Hematopoietic multipotent progenitor cell treated with erythropoietin and hydrocortisone succinate and interleukin-3 and kit ligand, for 8 days (in vitro differentiated cells): ENCODE results near the gene KHDC1L.
"Not testable (repeated sequence)": the region's sequence is repeated elsewhere in the genome, so short reads cannot be mapped to it uniquely, and the experiment has no call there.

Experiments used
- DNase-seq: peaks from one replicate; pipeline ENCODE4 v3.0.0-alpha.2; 2015

KHDC1L gene, protein sequence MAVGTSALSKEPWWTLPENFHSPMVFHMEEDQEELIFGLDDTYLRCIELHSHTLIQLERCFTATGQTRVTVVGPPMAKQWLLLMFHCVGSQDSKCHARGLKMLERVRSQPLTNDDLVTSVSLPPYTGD

DNA sequence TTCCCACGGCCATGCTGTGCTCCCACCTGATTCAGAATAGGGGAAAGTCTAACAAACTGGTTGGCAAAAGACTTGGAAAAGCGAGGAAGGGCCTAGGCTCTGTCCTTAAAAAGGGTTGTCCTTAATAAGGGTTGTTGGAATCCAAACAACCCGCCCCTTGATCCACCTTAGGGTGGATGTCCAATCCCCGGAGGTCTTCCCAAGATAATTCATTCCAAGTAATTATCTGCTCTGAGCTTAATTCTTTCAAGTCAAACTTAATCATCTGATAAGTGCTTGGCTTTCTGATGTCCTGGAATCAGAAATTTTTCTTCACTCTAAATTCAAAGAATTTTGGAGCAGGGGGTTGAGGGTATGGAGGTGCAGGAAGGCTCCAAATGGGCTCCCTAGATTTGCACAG, at the start of gene KHDC1L:
TSS of gene KHDC1L (minus strand) at position 101 of the 400 bp plus-strand sequence. CDS start at position 13, 88 bp downstream.
- DNase-seq: no peak

DNA sequence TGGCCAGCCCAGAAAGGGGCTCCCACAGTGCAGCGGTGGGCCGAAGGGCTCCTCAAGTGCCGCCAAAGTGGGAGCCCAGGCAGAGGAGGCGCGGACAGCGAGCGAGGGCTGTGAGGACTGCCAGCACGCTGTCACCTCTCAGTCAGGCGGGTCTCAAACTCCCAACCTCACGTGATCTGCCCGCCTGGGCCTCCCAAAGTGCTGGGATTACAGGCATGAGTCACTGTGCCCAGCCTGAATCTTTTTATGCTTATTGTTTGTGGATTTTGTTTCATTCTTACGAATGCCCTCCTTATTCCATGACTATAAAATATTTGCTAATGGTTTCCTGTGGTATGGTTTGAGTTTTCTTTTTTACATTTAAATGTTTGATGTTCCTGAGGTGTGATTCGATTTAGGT, 44.0 kb upstream of the KHDC1L start:
- DNase-seq: not testable (repeated sequence)

DNA sequence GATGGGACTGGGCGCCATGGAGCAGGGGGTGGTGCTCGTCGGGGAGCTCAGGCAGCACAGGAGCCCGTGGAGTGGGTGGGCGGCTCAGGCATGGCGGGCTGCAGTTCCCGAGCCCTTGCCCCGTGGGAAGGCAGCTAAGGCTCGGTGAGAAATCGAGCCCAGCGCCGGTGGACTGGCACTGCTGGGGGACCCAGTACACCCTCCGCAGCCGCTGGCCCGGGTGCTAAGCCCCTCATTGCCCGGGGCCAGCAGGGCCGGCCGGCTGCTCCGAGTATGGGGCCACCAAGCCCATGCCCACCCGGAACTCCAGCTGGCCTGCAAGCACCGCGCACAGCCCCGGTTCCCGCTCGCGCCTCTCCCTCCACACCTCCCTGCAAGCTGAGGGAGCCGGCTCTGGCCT, 43.6 kb upstream of the KHDC1L start:
- DNase-seq: not testable (repeated sequence)

DNA sequence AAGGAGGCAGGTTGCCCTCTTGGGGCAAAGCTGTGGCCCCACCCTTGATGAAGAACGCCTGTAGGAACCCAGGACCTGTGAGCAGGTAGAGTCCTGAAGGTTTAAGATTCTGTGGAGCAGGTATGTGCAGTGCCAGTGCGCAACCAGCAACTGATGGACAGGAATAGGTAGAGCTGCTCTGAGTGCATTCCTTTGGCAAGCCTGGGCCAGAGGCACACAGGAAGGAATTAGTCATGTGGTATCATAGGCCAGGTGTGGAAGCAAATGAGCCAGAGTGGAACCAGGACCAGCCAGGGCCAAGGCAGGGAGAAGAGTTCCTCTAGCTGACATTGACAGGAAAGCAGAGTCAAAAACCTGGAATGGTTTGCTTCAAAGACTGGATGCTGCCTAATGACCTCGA, 39.1 kb upstream of the KHDC1L start:
- DNase-seq: no peak

DNA sequence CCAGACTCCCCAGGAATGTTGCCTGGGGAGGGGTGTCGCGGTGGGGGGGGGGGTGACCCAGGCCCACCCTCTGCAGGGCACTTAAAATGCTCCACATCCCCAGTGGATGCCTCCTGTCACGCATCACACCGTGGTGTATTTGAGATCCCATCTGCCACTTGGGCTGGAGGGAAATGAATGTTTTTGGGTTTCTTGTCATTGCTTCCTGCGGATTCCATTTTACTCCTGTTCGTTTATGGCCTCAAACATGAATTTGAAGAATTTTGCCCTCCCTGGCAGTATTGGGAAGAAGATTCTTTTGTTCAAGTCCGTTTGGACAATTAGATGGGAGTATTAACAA, 38.2 kb upstream of the KHDC1L start:
- no peak for DNase-seq

DNA sequence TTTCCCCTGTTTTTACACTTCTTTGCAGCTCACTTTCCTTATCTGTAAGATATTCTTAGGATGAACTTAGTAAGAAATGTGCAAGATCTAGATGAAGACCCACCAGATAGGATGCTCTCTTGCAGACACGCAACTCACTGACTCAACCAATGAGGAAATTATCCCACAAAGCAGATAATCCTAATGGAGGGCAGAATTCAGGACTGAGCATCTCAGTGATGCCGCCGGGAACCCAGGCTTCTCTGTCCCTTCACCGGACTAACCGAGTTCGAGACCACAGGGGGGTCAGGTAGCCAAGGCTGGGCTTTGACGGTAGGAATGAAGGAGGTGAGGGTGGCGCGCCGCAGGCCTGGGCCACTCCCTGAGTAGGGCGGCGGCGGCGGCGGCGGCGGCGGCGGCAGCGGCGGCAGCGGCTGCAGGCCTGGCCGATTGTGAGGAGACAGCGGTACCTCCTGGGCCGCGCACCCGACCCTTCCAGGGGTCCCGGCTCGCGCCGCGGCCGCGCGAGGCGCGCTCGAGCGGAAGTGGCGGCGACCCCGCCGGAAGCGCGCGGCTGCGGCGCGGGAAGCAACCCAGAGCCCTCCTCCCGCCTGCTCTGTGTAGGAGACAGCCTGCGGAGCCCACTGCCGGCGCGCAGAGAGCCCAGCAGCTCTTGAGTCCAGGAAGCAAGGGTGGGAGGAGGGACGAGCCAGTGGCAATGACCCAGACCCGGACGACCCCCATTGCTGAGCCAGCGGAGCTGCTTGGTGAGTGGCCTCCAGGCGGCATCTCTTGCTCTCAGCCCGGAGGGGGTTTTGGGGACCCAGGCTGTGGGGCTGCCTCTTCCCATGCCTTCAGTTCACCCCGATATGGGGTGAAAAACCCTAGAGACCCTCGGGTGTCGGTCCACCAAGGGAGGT, 37.6 kb upstream of the KHDC1L start, which contains the start of gene KHDC1:
TSS of gene KHDC1 (minus strand) at position 526 of the 899 bp plus-strand sequence. CDS start 20,679 bp downstream, outside the sequence.
- peak; percentile 52 for DNase-seq

DNA sequence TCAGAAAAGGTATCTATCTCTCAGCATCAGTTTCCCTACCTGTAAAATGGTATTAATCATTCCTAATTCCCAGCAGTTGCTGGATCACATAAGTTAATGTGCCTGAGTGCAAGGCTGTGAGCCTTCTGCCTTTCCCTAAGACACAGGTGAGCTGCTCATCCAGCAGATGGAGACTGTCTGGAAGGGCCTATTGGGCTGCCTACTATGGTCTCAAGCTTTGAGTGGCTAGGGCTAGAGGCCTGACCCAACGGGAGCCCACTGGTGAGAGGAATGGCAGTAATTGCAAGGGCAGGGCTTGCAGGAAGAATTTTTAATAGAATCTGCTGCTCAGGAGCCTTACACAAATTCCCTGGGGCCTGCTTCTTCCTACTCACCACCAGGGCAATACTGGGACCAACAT, 33.4 kb upstream of the KHDC1L start:
- DNase-seq: no peak

DNA sequence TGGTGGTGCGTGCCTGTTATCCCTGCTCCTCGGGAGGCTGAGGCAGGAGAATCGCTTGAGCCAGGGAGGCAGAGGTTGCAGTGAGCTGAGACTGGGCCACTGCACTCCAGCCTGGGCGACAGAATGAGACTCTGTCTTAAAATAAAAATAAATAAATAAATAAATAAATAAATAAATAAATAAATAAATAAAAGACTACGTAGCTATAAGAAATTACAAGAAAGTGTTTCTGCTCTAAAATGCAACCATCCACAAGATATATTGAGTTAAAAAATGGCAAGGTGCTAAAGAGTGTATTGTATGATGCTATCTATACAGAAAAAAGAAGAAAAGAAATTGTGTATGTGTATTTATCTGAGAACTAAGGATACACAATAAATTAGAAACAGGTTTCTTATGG, 29.0 kb upstream of the KHDC1L start:
- not testable (repeated sequence) for DNase-seq

DNA sequence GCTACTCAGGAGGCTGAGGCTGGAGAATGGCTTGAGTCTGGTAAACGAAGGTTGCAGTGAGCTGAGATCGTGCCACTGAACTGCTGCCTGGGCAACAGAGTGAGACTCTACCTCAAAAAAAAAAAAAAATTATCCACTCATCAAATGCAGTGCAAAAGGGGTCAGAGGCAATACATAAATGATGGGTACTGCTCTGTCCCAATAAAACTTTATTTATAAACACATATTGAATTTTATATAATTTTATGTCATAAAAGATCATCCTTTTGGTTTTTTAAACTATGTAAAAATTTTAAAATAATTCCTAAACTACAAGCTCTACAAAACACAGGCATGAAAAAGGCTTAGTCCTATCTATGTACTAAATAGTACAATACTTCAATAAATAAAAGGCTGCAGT, 27.4 kb upstream of the KHDC1L start:
- no peak for DNase-seq

DNA sequence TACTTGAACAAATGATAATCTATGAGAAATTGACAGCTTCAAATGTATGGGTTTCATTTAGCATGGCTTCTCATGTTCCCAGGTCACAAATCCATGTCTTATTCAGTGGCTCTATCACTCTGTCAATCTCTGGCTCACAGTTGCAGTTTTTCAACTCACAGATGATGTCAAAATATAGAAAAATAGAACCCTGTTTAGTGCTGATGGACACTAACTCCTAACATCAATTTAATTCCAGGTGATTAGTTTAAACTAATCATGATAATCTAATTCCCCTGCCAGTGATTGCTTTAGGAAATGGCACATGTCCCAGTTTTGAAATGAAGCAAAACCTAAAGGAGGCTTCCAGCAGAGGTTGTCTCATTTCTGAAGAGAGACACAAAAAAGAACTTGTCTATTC, 24.7 kb upstream of the KHDC1L start:
- no peak for DNase-seq

DNA sequence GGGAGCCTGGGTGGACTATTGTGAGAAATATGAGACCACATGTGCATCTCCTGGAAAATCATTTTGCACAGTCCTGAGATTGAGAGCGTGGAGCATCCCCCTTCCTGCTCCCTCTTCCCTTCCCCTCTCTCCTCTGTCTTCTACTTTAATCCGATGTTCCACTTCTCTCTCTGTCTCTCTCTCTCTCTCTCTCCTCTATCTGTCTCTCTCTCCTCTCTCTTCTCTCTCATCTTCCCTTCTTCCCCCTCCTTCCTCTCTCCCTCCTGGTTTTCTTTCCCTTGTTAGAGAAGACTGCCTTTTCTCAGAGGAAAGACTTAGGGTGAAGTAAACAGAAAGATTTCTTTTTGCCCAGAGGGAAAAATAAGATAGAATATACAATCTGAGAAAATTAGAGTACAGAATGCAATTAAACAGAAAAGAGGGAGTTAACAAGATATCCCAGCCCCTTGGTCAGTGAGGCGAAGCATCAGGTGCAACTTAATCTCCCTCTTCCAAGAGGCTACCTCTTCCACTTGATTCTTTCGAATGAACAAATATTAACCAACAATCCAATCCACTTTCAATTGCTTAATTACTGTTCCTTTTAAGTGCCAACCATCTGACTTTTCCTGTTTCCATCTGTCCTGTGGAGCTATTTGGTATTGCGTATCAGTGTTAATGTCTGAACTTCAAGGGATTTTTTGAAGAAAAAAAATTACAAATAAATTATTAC, 23.1 kb upstream of the KHDC1L start:
- no peak for DNase-seq

DNA sequence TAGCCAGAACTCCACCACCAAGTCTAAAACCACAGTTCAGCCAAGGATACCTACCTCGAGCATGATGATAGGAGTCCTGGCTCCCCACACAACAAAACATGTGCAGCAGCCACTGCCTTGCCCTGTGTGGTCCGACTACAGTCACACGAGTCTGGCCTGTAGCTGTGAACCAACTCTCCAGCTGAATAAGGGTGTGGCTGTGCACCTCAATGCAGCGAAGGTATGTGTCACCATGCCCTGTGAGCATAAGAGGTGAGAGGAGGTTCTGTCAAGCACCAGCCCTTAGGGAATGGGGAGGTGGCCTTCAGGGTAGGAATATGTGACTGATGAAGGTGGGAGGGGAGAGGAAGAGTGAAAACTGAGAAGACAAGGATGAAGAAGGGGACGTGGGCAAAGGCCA, 16.7 kb upstream of the KHDC1L start:
- DNase-seq: no peak

DNA sequence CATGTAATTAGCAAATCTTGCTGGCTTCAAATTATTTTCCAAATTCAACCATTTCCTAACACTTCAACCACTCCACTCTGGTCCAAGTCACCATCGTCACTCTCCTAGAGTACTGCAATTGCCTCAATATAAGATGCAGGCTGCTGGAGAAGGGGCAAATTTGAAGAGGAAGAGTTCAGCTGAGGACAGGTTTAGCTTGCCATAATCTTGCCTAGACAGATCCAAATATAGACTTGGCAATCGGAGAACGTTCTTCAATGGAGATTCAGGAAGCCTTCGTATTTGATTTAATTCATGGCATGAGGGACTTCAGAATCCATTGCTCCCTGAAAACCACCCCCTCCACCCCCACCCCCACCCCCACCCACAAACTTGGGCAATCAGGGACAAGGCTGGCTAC, 15.4 kb upstream of the KHDC1L start:
- no peak for DNase-seq

DNA sequence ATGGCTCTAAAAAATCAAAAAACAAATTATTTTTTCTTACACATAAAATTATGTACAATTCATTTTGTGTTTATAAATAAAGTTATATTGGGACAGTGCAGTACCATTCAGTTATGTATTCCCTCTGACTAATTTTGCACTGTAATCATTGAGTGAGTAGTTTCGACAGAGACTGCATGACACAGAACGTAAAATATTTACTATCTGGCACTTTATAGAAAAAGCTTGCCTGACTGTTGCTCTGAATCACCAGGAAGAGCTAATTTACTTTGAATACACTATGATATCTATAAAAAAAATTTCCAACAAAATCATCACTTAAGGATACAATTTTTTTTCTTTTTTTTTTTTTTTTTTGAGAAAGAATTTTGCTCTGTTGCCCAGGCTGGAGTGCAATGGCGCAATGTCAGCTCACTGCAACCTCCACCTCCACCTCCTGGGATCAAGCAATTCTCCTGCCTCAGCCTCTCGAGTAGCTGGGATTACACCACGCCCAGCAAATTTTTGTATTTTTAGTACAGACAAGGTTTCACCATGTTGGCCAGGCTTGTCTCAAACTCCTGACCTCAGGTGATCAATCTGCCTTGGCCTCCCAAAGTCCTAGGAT, 11.0 kb upstream of the KHDC1L start:
- no peak for DNase-seq

DNA sequence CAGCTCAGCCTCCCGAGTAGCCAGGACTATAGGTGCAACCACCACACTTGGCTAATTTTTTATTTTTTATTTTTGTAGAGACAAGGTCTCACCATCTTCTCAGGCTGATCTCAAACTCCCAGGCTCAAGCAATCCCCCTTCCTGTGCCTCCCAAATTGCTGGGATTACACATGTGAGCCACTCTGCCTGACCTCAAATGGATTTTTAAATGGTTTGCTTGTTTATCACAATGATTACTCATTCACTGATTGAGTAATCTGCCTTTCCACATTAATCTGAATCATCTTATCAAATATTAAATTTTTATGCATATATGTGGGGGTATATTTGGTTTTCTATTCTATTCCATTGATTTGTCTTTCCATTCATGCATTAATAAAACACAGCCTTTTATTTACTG, 9.4 kb upstream of the KHDC1L start:
- no peak for DNase-seq

DNA sequence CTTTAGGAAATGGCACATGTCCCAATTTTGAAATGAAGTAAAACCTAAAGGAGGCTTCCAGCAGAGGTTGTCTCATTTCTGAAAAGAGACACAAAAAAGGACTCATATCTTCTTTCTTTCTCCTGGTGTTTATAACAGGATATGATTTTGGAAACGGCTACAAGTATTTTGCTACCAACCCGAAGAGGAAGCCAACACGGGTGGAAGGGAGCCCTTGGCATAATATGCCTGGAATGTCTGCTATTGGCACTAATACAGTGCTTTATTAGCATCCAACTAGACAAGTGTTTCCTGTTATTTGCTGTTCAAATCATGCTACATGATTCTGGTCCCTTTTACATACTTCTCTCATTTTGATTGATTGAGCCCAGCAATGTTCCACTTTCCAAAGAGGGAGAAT, 8.7 kb upstream of the KHDC1L start:
- not testable (repeated sequence) for DNase-seq

DNA sequence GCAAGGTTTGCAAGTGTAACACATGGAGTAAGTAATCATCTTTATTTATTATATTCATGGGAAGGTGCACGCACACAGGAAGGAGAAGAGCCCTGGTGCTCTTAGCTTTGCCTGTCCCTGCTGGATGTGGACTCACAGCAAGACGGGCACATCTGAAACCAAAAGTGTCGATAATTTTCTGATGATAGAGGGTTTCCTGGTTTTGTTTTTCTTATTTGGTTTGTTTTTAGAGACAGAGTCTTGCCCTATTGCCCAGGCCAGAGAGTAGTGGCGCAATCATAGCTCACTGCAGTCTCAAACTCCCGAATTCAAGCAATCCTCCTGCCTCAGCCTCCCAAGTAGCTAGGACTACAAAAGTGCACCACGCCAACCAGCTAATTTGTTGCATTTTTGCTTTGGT, 7.8 kb upstream of the KHDC1L start:
- DNase-seq: no peak

DNA sequence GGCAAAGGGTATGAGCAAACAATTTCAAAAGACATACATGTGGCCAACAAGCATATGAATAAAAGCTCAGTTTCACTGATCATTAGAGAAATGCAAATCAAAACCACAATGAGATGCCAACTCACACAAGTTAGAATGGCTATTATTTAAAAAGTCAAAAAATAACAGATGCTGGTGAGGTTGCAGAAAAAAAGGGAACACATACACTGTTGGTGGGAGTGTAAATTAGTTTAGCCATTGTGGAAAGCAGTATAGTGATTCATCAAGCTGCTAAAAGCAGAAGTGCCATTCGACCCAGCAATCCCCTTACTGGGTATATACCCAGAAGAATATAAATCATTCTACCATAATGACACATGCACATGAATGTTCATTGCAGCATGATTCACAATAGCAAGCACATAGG, 6.7 kb upstream of the KHDC1L start:
- DNase-seq: no peak

DNA sequence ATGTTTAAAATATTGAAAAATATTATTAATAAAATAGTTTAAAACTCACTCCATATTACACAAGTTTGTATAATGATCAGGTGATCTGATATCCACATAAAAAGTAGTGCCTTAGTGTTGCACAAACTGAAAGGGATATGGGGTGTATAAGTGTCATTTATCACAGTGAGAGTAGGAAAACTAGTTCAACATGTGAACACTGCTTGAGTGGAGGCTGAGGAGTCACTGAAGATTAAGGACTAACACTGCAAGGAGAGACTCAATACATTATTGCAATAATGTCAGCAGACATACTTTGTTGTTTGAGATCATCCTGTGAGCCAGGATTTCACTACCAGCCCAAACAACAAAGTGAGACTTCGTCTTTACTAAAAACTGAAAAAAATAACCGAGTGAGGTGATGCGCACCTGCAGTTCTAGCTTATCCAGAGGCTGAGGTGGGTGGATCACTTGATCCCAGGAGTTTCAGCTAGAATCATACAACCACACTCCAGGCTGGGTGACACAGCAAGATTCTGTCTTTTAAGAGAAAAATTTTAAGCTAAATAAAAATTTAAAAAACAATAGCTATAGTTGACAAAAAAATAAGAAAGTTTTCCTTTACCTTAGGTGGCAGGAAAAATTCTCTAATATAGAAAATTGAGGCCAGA, 2.4 kb upstream of the KHDC1L start:
- DNase-seq: no peak

DNA sequence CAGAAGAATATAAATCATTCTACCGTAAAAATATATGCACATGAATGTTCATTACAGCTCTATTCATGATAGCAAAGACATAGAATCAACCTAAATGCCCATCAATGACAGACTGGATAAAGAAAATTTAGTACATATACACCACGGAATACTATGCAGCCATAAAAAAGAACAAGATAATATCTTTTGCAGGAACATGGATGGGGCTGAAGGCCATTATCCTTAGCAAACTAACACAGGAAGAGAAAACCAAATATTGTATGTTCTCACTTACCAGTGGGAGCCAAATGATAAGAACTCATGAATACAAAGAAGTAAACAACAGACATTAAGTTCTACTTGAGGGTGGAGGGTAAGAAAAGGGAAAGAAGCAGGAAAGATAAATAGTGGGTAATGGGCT, 8.4 kb downstream of the KHDC1L start:
- DNase-seq: no peak

DNA sequence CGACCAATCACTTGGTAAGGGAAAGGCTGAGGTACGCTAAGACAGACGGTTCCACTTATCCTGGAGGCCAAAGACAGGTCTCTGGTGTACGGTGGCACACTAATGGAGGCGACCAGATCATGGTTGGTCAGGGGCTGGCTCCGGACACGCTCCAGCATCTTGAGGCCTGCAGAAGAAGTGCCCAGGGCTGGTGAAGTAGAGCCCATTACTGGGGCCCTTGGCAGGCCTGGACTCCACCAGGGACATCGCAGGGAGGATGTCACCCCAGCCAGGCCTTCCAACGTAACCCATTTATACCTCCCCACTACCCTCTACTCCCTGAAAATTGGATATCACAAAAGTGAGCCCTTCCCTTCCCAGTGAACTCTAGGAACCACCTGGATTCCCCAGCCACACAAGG, 16.2 kb downstream of the KHDC1L start:
- no peak for DNase-seq

DNA sequence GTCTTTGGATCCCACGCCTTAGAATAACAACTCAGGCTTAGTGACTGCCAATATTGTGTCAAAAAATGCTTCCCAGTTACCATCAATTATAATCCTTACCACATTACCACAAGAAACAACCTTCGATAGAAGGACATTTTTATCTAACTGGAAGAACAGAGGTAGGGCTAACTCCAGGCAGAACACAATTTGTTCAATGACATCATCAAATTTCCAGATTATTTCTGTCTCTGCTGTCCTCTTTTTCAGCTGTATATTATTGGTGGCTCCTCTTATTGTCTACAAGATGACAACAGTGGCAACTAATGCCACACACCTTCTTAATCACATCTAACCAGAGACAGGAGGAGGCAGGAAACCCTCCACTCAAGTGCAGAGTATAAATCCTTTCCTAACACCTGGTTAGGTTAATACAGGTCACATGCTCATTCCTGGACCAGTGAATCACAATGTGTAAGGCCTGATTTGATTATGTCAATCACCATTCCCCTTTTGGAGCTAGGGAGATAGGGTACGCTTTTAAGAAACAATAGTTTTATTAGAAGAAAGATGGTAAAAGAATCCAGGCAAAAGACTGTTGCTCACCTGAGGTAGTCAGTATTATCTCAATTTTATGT, 18.0 kb downstream of the KHDC1L start:
- no peak for DNase-seq

DNA sequence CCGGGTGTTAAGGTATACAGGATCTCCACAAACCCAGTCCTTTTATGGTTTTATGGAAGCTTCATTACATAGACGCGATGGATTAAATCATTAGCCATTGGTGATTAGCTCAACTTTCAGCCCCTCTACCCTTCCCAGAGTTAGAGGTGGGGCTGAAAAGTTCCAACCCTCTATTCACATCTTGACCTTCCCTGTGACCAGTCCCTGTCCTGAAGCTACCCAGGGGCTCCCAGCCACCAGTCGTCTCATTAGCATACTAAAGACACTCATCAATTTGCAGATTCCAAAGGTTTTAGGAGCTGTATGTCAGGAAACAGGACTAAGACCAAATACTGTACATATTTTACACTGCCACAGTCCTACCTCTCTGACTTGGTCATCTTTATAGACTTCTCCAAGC, 21.0 kb downstream of the KHDC1L start:
- DNase-seq: no peak
